HG02678 (cell line): Measurements from ENCODE around the gene ABCA1.
"Not testable (repeated sequence)": the region's sequence is repeated elsewhere in the genome, so short reads cannot be mapped to it uniquely, and the experiment has no call there.

Source experiments
- ATAC-seq: cut with Tn5 transposase; IDR thresholded peaks from one replicate; pipeline ENCODE4 v1.9.1; 2021; ENCODE audit warnings: mild to moderate bottlenecking, moderate library complexity; ENCODE audit not compliant: unreplicated experiment

ABCA1 gene

DNA sequence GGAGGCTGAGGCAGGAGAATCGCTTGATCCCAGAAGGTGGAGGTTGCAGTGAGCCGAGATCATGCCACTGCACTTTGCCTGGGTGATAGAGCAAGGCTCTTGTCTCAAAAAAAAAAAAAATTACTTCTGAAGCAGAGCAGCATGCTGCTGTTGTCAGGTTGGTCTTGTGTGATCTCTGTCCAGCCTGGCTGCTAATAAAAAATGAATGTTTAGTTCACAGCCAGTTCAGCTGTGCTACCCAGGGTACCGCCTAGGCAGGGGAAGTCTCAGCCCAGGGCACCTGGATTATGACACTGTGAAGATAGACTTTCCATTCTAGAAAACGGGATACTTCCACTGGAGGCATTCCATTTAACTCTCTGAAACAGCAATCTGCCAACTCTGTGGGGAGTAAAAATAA, 23.5 kb upstream of the ABCA1 start:
- ATAC-seq, result no peak

DNA sequence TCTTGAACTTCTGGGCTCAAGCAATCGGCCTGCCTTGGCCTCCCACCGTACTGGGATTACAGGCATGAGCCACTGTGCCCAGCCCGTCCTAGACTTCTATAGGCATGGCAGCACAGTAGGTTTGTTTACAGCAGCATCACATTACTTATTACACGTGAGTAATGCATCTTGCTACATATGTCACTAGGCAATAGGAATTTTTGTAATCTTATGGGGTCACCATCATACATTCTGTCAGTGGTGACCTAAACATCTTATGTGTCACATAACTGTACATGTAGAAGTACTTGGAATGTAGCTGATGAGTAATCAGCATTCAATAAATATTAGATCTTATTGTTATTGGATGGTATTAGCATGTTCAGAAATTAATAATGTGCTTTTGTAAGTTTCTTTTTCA, 22.9 kb upstream of the ABCA1 start:
- no peak for ATAC-seq

DNA sequence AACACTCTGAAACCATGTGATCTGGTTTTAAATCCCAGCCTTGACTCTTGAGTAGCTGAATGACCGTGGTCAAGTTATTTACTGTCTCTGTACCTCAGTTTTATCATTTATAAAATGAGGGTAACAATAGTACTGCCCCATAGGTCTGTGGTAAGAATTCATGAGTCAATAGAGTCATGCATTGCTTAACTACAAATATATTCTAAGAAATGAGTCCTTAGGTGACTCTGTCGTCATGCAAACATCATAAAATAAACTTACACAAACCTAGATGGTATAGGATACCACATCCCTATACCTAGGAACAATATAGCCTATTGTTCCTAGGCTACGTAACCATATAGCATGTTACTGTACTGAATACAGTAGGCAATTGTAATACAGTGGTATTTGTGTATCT, 20.3 kb upstream of the ABCA1 start:
- ATAC-seq, result no peak

DNA sequence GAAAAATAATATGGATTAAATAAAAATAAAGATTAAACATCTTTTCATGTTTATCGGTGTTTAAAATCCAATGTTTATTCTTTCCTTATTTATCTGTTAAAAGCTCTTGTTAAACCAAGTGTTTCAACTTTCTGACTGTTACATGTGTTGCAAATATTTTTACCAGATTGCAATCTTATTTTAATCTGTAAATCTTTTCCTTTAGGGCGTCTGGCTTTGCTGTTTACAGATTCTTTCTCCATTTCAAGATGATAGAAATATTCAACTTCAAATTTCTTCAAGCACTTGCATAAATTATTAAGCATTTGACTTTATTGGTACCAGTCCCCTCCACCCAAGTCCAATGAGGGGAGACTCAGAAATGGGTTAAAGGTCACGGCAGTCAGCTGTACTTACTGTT, 16.9 kb upstream of the ABCA1 start:
- ATAC-seq, result no peak

DNA sequence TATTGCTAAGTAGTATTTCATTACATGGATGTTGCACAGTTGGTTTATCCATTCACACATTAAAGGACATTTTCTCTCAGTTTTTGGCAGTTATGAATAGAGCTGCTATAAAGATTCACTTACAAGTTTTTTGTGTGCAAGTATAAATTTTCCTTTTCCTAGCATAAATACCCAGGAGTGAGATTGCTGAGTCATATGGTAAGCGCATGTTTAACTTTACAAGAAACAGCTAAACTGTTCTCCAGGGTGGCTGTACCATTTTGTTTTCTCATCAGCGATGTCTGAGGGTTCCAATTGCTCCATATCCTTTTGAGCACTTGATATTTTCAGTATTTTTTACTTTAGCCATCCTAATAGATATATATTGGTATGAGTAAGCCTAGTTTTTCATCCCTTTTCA, 16.4 kb upstream of the ABCA1 start:
- no peak for ATAC-seq

DNA sequence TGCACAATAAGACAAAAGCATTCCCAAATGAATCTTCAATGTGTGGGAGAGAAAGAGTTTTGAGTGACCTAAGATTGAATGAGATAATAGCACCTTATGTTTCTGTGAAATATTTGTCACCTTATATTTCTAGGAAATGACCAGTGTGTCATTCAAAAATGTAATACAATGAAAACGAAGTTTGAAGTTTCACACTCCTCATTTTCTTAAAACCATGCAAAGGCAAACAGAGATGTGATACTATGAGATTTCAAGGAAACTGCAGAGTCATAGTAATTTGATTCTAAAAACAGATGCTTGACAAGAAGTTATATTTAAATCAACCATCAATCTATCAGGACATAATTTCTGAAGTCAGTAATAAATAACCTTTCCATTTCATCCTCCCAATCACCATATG, 13.6 kb upstream of the ABCA1 start:
- ATAC-seq, result no peak

DNA sequence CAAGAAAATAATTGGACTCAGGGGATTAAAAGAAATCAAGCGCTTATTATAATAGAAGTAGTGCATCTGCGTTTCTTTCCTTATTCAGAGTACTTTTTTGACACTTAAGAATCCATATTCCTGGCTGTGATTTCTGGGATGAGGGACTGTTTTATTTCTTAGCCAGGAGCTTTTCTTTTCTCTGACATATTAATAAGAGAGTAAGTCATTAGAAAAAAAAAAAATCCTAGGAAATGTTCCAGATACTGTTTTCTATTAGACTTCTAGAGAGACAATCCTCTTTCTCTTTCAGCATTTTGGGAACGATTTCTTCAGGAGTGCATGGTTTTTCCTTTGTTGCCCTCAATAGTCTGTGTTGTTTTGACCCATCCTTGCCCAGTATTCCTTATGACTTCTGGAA, 8.3 kb upstream of the ABCA1 start:
- no peak for ATAC-seq

DNA sequence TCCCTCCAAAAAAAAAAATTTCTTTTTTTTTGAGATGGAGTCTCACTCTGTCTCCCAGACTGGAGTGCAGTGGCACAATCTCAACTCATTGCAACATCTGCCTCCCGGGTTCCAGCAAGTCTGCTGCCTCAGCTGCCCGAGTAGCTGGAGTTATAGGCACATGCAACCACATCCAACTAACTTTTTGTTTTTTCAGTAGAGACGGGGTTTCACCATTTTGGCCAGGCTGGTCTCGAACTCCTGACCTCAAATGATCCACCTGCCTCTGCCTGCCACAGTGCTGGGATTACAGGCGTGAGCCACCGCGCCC, 7.5 kb upstream of the ABCA1 start:
- not testable (repeated sequence) for ATAC-seq

DNA sequence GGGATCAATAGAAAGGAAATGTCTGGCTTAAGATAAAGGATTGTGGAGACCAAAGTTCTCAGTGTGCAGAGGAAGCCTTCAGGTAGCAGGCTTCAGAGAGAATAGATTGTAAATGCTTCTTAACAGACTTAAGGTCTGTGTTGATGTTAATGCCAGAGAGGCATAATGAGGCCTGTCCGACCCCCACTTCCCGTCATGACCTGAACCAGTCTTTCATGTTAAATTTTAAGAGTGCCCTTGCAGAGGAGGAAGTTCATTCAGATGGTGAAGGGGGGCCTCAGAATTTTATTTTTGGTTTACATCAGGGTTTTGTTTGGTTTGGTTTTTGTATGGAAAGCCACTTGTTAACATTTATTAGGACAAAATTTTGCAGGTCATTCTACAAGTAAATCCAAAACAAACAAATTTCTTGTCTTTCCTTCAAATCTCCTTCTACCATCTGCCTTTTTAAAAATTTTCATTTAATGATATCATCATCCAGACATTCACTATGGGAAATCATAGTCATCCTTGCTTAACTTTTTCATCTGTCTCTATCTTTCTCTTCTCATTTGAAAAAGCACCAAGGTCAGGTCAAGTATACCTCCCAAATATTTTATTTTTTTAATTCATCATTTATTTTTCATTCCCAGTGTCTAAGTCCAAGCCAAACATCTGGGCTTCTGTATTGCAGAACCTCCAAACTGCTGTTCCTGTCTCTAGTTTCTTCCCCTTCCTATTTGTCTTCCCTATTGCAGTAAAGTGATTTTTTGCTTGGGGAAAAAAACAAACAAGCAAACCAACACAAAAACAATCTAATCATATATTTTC, 6.9 kb upstream of the ABCA1 start:
- no peak for ATAC-seq

DNA sequence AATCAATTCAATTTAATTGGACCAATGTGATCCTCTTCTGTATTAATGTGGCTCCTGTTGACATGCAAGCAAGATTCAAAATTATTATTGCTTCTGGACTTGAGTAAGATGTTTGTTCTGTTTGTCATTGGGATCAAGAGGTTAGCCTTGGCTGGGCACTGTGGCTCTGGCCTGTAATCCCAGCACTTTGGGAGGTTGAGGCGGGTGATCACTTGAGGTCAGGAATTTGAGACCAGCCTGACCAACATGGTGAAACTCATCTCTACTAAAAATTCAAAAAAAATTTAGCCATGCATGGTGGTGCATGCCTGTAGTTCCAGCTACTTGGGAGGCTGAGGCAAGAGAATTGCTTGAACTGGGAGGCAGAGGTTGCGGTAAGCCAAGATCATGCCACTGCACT, 5.1 kb upstream of the ABCA1 start:
- ATAC-seq, result not testable (repeated sequence)

DNA sequence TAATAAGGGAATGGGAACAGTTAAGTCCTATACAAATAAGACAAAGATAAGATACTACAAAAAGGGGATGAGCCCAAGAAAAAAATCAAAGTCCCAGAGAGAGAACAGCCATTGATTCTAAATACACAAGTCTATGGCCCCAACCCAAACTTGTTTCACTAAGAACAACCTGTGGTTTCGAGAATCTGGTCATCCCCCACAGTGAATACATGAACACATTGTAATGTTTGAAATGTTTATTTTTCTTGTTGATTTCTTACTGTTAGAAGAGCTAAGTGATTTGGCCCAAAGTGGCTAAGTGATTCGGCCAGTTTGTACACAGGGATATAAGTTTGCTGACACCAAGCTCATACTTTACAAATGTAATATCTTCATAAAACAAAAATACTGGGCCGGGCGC, 3.3 kb upstream of the ABCA1 start:
- no peak for ATAC-seq

DNA sequence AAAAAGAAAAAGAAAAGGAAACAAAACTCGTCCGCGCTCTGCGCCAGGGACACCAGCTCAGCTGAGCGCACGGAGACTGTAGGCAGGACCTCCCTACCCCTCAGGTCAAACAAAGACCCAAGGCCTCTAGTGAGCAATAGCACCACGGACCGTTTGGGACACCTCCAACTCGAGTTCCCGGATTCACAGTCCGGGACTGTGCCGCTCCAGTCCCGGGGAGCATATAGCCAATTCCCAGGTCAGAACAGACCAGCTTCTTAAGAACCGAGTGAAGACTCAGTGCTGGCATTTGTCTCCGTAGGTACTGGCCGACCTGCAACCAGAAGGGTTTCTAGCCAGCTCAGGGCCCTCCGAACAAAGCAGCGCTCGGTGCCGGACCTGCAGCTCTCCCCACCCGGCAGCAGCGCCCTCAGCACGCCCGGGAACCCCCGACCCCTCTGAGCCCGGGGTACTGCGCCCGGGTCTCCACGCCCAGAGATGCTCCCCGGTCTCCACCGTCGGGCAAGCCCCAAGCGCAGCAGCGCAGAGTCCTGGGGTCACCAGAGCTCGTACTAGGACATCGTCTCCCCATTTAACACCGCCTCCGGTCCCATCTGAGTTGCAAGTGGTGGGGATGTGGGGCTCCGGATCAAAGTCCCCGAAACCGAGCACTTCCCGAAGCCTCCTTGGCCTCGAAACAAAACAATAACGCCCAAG, 591 bp downstream of the ABCA1 start:
- no peak for ATAC-seq

DNA sequence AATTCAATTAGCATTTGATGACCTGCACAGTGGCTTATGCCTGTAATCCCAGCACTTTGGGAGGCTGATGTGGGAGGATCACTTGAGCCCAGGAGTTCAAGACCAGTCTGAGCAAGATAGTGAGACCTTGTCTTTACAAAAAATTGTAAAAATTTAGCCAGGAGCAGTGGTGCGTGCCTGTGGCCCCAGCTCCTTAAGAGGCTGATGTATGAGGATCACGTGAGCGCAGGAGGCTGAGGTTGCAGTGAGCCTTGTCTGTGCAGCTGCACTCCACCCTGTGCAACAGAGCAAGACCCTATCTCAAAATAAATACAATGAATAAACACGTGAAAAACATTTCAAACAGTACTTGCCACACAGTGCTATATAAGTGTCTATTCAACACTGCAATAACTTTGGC, 4.2 kb downstream of the ABCA1 start:
- peak; percentile 61 for ATAC-seq

DNA sequence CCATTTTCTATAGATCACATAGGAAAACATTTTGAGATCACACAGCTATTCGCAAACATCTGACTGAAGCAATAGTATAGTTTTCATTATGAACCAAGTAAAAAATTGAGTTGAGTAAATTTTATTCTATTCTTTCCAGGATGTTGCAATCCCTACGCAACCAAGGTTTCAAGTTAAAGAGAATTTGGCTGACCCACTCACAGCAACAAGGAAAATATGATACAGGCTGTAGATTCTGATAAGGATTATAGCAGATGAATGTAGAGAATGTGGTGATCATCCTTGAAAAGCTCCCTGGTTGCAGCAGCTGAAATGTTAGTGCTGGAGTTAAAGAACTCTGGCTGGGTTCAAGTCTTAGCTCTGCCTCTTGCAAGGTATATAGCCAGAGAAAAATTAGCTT, 4.7 kb downstream of the ABCA1 start:
- ATAC-seq, result no peak

DNA sequence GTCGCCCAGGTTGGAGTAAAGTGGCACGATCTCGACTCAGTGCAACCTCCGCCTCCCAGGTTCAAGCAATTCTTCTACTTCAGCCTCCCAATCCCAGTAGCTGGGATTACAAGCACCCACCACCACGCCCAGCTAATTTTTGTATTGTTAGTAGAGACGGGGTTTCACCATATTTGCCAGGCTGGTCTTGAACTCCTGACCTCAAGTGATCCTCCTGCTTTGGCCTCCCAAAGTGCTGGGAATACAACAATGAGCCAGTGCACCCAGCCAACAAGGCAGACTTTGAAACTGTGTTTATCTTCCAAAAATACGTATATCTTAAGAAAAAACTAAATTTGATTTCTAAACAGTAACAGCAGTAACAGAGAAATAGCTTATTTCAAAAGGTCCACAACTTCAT, 5.2 kb downstream of the ABCA1 start:
- not testable (repeated sequence) for ATAC-seq

DNA sequence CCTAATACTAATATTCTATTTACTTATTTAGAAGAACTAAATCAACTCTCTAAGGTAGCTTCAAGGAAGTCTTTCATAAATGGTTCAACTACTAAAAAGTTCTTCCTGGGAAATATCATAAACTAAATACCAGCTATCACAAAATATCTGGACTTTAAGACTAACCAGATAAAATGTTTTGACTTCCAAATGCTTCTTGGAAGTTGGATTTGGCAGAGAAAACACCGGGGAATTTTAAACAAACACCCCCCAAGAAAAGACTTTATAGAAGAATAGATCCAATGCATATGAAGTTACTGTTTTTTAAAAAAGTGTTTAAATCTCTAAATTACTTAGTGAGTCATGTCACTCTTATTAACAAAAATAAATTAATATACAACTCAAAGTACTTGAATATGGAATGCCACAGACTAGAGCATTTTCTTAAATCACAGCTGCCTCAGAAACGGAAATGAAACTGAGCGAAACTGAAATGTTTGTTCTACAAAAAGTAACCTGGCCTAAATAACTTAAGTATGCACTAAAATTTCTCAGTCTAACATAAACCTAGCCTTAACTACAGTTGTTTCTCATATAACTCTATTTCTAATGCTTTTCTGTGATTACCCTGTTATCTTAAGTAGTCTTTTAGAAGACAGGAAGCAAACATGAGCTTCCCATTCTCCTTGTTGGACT, 6.8 kb downstream of the ABCA1 start:
- ATAC-seq, result peak; percentile 64

DNA sequence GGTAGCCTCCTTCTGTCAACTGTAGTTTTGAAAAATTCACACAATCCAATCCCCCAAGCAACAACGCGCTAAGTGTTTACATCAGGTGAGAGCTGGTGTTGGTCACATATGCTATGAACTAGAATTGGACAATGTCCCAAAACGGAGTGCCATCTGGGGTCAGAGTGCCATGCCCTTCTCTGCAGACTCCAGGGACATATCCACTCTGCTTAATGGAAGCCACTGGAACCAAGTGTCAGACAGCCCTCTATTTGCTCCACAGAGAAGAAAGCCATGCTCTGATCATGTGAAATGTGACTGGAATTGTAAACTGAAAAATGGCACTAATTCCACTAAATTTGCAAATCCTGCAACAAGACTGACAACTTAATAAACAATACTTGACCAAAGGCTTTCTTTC, 12.2 kb downstream of the ABCA1 start:
- ATAC-seq, result no peak

DNA sequence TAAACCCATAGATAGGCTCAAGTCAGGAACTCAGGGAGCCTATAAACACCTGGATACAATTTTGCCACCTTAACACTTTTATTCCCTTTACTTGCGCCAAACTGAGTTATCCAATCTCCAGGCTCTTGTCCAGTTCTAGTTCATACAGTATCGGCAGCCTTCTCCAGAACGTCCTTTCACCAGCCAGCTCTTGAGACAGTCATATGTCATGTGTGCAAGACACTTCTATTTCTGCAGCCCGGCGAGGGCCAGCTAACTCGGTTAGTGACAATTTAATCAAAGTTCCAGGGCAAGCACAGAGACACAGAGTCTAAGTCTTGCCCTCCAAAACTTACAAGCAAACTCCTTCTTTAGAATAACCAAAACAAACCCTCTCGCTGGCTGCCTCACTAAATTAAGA, 12.9 kb downstream of the ABCA1 start:
- ATAC-seq, result no peak

DNA sequence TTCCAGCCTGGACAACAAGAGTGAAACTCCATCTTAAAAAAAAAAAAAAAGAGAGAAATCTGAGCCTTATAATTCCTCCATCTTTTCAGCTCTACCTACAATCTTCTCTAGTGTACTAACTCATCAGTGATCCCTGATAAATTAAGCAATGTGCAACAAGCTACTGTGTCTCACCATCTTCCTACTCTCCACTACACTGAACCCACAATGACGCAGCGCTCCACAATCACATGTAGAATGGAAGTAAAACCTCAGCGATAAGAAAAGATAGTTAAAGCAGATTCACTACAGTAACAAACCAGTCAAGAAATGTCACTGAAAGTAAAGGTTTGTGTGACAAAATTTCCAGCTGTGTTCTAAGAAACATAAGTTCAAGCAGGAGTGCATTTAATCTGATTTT, 13.5 kb downstream of the ABCA1 start:
- ATAC-seq, result no peak

DNA sequence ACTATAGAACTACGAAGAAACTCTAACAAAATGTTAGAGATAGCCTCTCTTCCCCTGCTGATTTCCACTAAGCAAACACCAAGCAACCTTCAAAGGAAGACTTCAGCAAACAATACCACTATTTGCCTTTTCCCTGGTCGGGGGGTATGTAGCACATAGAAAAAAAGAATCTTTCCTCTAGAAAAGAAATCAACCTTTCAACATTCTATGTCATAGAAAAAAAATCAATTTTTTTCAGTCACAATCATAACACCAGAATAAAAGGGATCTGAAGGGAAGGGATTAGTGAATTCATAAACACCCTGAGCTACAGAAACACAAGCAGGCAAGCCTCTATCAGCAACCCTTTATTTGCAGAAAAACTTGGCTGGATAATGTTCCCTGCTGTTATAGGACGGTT, 15.3 kb downstream of the ABCA1 start:
- no peak for ATAC-seq

DNA sequence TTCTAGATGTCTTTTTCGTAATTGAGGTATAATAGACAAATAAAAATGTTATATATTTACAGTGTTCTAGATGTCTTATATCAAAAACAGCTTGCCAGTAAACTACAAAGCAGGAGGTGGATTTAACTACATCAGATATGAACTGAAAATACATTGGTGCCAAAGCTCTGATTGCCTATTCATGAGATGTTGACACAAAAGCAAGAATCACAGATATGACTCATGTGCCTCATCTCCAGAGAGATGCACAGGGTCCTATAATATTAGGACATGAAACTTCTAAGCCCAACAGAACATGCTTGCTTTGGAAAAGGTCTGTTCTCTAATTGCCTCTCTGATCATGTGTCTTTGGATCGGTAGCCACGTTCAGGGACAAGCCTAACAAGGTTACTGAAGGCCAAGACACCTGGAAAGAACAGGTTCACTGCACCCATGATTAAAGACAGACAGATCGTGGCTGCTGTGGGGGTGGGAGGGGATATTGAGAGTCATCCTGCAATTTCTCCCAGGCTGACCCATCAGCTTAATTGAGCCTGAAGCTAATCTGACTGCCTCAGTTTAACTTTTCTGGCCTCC, 16.8 kb downstream of the ABCA1 start:
- no peak for ATAC-seq
